Thyroid gland (tissue), 4 donors: ENCODE results near the gene SGK1. TPM values are rescaled to one million over a fixed set of nuclear protein-coding genes. Genes with fewer than 3 reads are reported as not detected.
A peak's percentile ranks its signal among the peaks of the same experiment; 100 is the strongest.

ENCODE experiments used
- DNase-seq, 2 donors: peaks; one replicate each; pipeline ENCODE4 v3.0.0-alpha.2; 2019
- H3K27ac ChIP-seq, 3 donors: fragments of 200-600 bp; sonication (generic); 1 replicate in 2 of 3; 2 replicates in 1 of 3; pipeline ENCODE4 v1.5.1; 2016 to 2019; ENCODE audit warnings: mild to moderate bottlenecking in 1 of 3, moderate library complexity in 1 of 3
- H3K27me3 ChIP-seq: fragments of 200-600 bp; sonication (generic); one replicate; pipeline ENCODE4 v1.5.1; 2019
- H3K36me3 ChIP-seq, 2 donors: fragments of 200-600 bp; sonication (generic); one replicate each; pipeline ENCODE4 v1.5.1; 2016 to 2019
- H3K4me1 ChIP-seq, 2 donors: fragments of 200-600 bp; sonication (generic); one replicate each; pipeline ENCODE4 v1.5.1; 2017 to 2019
- H3K4me3 ChIP-seq, 3 donors: fragments of 200-600 bp; sonication (generic); replicated peaks in 1 of 3; 1 replicate in 2 of 3; 2 replicates in 1 of 3; pipeline ENCODE4 v1.5.1; 2016; ENCODE audit warnings: mild to moderate bottlenecking in 1 of 3
- H3K9me3 ChIP-seq: fragments of 200-600 bp; sonication (generic); one replicate; pipeline ENCODE4 v1.5.1; 2017
- CTCF ChIP-seq, 6 experiments: fragments of 200-600 bp in 3 of 6; fragments of 450-650 bp in 3 of 6; sonication (generic) in 3 of 6; IDR thresholded peaks; one replicate each; pipeline ENCODE4 v1.5.1; 2016 to 2019; ENCODE audit warnings: antibody characterized with exemption in 6 of 6, mild to moderate bottlenecking in 2 of 6, inconsistent platforms in 1 of 6, moderate library complexity in 1 of 6
- POLR2A ChIP-seq, 2 donors: fragments of 450-650 bp; IDR thresholded peaks; one replicate each; pipeline ENCODE4 v1.6.1; 2017; ENCODE audit warnings: antibody characterized with exemption in 2 of 2, mild to moderate bottlenecking in 2 of 2, moderate library complexity in 1 of 2
- WGBS, 2 donors: methylation state at CpG; one replicate each; pipeline ENCODE4 v1.1.5; 2017; 5-methylcytosine and 5-hydroxymethylcytosine counted together
- intact Hi-C: fragments of 100-400 bp; cut with DNase I; formaldehyde crosslinking; loops from one replicate; pipeline ENCODE4 v1.15.1; 2023
- total RNA-seq, 4 donors: library from RNA; depleted of rRNA; stranded (reverse); fragments of >200 nt; gene quantifications; one replicate each; pipeline ENCODE4 v1.2.3, GENCODE V29; 2016

SGK1 gene
- total RNA-seq, 4 donors from 2014 or later, result 151 to 361 (median 194) TPM

- Histone ChIP-seq H3K9me3 (no peaks in the 10 kb centered on the region), H3K27ac (no peak overlapping the region), H3K27me3 (no peaks in the 10 kb centered on the region), H3K4me3 (no peak overlapping the region), H3K4me1 (peaks cover 18 to 31% of the 10 kb centered on the region in 2 donors), H3K36me3 (no peaks in the 10 kb centered on the region)
- intact Hi-C loops, result no loop called here
- no peak for DNase-seq
- 84 to 98% methylated on average over 7 of the region's 7 CpGs for WGBS, 2 donors
- no peak for TF ChIP-seq POLR2A (IDR thresholded peaks at IDR 0.05)
- TF ChIP-seq CTCF (IDR thresholded peaks at IDR 0.05), result no peak
Measured at GRCh38 chr6:134296762-134297161, 21.1 kb downstream of the SGK1 start.

- H3K27ac ChIP-seq, result peak overlapping the region in 1 of 3 donors; percentile 39
- no peaks in the 10 kb centered on the region for H3K27me3 ChIP-seq
- no peaks in the 10 kb centered on the region for H3K9me3 ChIP-seq
- no peak overlapping the region for H3K4me3 ChIP-seq
- intact Hi-C loops, result no loop called here
- TF ChIP-seq POLR2A (IDR thresholded peaks at IDR 0.05), result no peak
- no peak for TF ChIP-seq CTCF (IDR thresholded peaks at IDR 0.05)
- H3K36me3 ChIP-seq, result no peaks in the 10 kb centered on the region
- DNase-seq, result no peak
- H3K4me1 ChIP-seq, result peaks cover 12 to 25% of the 10 kb centered on the region in 2 donors
- 61 to 75% methylated on average over 6 of the region's 6 CpGs for WGBS, 2 donors
Measured at GRCh38 chr6:134295953-134296553, 21.9 kb downstream of the SGK1 start.

GRCh38 chr6:134293659-134294161, 24.2 kb downstream of the SGK1 start:
- intact Hi-C loops, result no loop called here
- H3K27me3 ChIP-seq, result no peaks in the 10 kb centered on the region
- H3K9me3 ChIP-seq, result no peaks in the 10 kb centered on the region
- DNase-seq, result no peak
- no peak overlapping the region for H3K4me3 ChIP-seq
- 96 to 98% methylated on average over 3 of the region's 3 CpGs for WGBS, 2 donors
- peaks cover 0 to 15% of the 10 kb centered on the region in 2 donors for H3K4me1 ChIP-seq
- no peaks in the 10 kb centered on the region for H3K36me3 ChIP-seq
- TF ChIP-seq CTCF (IDR thresholded peaks at IDR 0.05) (no peak), POLR2A (IDR thresholded peaks at IDR 0.05) (no peak)
- H3K27ac ChIP-seq, result no peak overlapping the region

- intact Hi-C loops, result no loop called here
Measured at GRCh38 chr6:134291156-134291555, 26.8 kb downstream of the SGK1 start.

More at GRCh38 chr6:134291156-134291555, 26.8 kb downstream of the SGK1 start:
- Histone ChIP-seq H3K4me1 (peaks cover 0 to 22% of the 10 kb centered on the region in 2 donors), H3K9me3 (no peaks in the 10 kb centered on the region), H3K27ac (no peak overlapping the region), H3K27me3 (no peaks in the 10 kb centered on the region), H3K4me3 (no peak overlapping the region), H3K36me3 (no peaks in the 10 kb centered on the region)
- DNase-seq, result no peak
- TF ChIP-seq POLR2A (IDR thresholded peaks at IDR 0.05) (no peak), CTCF (IDR thresholded peaks at IDR 0.05) (no peak)
- 93 to 96% methylated on average over 4 of the region's 4 CpGs for WGBS, 2 donors
